Chondrocyte (in vitro differentiated cells): ENCODE measurements around the gene NINL. TPM values are rescaled to one million over a fixed set of nuclear protein-coding genes. Genes with fewer than 3 reads are reported as not detected.
"Not testable (repeated sequence)": the region's sequence is repeated elsewhere in the genome, so short reads cannot be mapped to it uniquely, and the experiment has no call there.

Experiments used
- DNase-seq: peaks from one replicate; pipeline ENCODE4 v3.0.0; 2021; ENCODE audit warnings: mixed read lengths, low spot score
- H3K27ac Mint-ChIP-seq: one replicate; pipeline ENCODE4 v1.8.0; 2021; ENCODE audit warnings: mild to moderate bottlenecking, moderate library complexity, mixed read lengths; ENCODE audit not compliant: unreplicated experiment
- H3K27me3 Mint-ChIP-seq: 2 replicates; pipeline ENCODE4 v1.8.0; 2021; ENCODE audit warnings: low read depth, mixed read lengths
- H3K36me3 Mint-ChIP-seq: 2 replicates; pipeline ENCODE4 v1.8.0; 2021; ENCODE audit warnings: low read depth, mixed read lengths
- H3K4me1 Mint-ChIP-seq: 2 replicates; pipeline ENCODE4 v1.8.0; 2021; ENCODE audit warnings: low read depth, mild to moderate bottlenecking, mixed read lengths
- H3K4me3 Mint-ChIP-seq: one replicate; pipeline ENCODE4 v1.8.0; 2021; ENCODE audit warnings: mild to moderate bottlenecking, moderate library complexity, mixed read lengths; ENCODE audit not compliant: unreplicated experiment
- H3K9me3 Mint-ChIP-seq: 2 replicates; pipeline ENCODE4 v1.8.0; 2021; ENCODE audit warnings: low read depth, mixed read lengths
- CTCF ChIP-seq: fragments of 200-600 bp; sonication (generic); IDR thresholded peaks from 2 replicates; pipeline ENCODE4 v1.5.0; 2021; ENCODE audit warnings: antibody characterized with exemption, mild to moderate bottlenecking, moderate library complexity
- total RNA-seq: library from RNA; stranded (reverse); gene quantifications from 3 replicates; pipeline ENCODE4 v1.2.1, GENCODE V29; 2021

The NINL gene
- total RNA-seq, 1 donor from 2014 or later = 10.6 TPM

- Mint-ChIP-seq H3K27ac (no peak overlapping the region), H3K4me1 (peaks cover 15% of the 10 kb centered on the region), H3K27me3 (no peaks in the 10 kb centered on the region), H3K36me3 (peaks cover 8% of the 10 kb centered on the region), H3K9me3 (peaks cover 8% of the 10 kb centered on the region), H3K4me3 (no peak overlapping the region)
- no peak for TF ChIP-seq CTCF
- DNase-seq = no peak
Measured at GRCh38 chr20:25563362-25563761, 22.0 kb downstream of the NINL start.

DNA sequence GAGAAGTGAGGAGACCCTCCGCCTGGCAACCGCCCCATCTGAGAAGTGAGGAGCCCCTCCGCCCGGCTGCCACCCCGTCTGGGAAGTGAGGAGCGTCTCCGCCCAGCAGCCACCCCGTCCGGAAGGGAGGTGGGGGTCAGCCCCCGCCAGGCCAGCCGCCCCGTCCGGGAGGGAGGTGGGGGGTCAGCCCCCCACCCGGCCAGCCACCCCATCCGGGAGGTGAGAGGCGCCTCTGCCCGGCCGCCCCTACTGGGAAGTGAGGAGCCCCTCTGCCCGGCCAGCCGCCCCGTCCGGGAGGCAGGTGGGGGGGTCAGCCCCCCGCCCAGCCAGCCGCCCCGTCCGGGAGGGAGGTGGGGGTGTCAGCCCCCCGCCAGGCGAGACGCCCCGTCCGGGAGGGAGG, 23.6 kb downstream of the NINL start:
- H3K9me3 Mint-ChIP-seq, H3K36me3 Mint-ChIP-seq, DNase-seq, H3K27me3 Mint-ChIP-seq, H3K27ac Mint-ChIP-seq, H3K4me3 Mint-ChIP-seq: not testable (repeated sequence)
- peaks cover 15% of the 10 kb centered on the region for H3K4me1 Mint-ChIP-seq

GRCh38 chr20:25553819-25554296, 31.5 kb downstream of the NINL start:
- H3K9me3 Mint-ChIP-seq = no peaks in the 10 kb centered on the region
- DNase-seq = no peak
- H3K27ac Mint-ChIP-seq = no peak overlapping the region
- H3K4me1 Mint-ChIP-seq = peaks cover 36% of the 10 kb centered on the region
- H3K4me3 Mint-ChIP-seq = no peak overlapping the region
- no peaks in the 10 kb centered on the region for H3K27me3 Mint-ChIP-seq
- H3K36me3 Mint-ChIP-seq = no peaks in the 10 kb centered on the region
- no peak for TF ChIP-seq CTCF

- no peaks in the 10 kb centered on the region for H3K27me3 Mint-ChIP-seq
- TF ChIP-seq CTCF = no peak
- no peaks in the 10 kb centered on the region for H3K9me3 Mint-ChIP-seq
- DNase-seq = no peak
- peaks cover 36% of the 10 kb centered on the region for H3K4me1 Mint-ChIP-seq
- no peak overlapping the region for H3K27ac Mint-ChIP-seq
- H3K4me3 Mint-ChIP-seq = no peak overlapping the region
- H3K36me3 Mint-ChIP-seq = no peaks in the 10 kb centered on the region
Measured at GRCh38 chr20:25552977-25553376, 32.4 kb downstream of the NINL start.

- H3K27me3 Mint-ChIP-seq = no peaks in the 10 kb centered on the region
- H3K9me3 Mint-ChIP-seq = no peaks in the 10 kb centered on the region
- no peak overlapping the region for H3K4me3 Mint-ChIP-seq
- no peak overlapping the region for H3K27ac Mint-ChIP-seq
- H3K36me3 Mint-ChIP-seq = no peaks in the 10 kb centered on the region
- H3K4me1 Mint-ChIP-seq = peaks cover 36% of the 10 kb centered on the region
- TF ChIP-seq CTCF = no peak
- no peak for DNase-seq
Measured at GRCh38 chr20:25551413-25552215, 33.7 kb downstream of the NINL start.

DNA sequence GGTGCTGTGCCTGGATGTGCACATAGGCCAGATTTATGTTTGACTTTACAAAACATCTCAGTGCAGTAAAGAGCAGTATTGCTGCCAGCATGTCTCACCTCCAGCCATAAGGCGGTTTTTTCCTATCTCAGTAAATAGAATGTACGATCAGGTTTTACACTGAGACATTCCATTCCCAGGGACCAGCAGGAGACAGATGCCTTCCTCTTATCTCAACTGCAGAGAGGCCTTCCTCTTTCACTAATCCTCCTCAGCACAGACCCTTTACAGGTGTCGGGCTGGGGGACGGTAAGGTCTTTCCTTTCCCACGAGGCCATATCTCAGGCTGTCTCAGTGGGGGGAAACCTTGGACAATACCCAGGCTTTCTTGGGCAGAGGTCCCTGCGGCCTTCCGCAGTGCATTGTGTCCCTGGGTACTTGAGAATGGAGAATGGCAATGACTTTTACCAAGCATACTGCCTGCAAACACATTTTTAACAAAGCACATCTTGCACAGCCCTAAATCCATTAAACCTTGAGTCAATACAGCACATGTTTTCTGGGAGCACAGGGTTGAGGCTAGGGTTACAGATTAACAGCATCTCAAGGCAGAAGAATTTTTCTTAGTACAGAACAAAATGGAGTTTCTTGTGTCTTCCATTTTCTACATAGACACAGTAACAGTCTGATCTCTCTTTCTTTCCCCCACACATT, 34.5 kb downstream of the NINL start:
- H3K27me3 Mint-ChIP-seq, H3K27ac Mint-ChIP-seq, H3K4me3 Mint-ChIP-seq, DNase-seq, H3K9me3 Mint-ChIP-seq, H3K36me3 Mint-ChIP-seq: not testable (repeated sequence)
- peaks cover 37% of the 10 kb centered on the region for H3K4me1 Mint-ChIP-seq
